Measurements from ENCODE around the gene KLF12.

Gene KLF12

GRCh38 chr13:74107598-74107997 lies 26.6 kb downstream of the KLF12 start:
- Histone ChIP-seq H3K9me3 (no peaks in the 10 kb centered on the region), H3K4me1 (peaks cover 0 to 44% (median 22%) of the 10 kb centered on the region in 4 donors), H3K36me3 (no peaks in the 10 kb centered on the region), H3K27me3 (no peaks in the 10 kb centered on the region), H3K4me3 (no peak overlapping the region), H3K27ac (no peak overlapping the region)
- intact Hi-C loops (cut with DNase I; ENCODE audit: low total_unique reads) = no loop called here
- DNase-seq = no peak
- TF ChIP-seq, protein P1, sequence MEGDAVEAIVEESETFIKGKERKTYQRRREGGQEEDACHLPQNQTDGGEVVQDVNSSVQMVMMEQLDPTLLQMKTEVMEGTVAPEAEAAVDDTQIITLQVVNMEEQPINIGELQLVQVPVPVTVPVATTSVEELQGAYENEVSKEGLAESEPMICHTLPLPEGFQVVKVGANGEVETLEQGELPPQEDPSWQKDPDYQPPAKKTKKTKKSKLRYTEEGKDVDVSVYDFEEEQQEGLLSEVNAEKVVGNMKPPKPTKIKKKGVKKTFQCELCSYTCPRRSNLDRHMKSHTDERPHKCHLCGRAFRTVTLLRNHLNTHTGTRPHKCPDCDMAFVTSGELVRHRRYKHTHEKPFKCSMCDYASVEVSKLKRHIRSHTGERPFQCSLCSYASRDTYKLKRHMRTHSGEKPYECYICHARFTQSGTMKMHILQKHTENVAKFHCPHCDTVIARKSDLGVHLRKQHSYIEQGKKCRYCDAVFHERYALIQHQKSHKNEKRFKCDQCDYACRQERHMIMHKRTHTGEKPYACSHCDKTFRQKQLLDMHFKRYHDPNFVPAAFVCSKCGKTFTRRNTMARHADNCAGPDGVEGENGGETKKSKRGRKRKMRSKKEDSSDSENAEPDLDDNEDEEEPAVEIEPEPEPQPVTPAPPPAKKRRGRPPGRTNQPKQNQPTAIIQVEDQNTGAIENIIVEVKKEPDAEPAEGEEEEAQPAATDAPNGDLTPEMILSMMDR (IDR thresholded peaks at IDR 0.05) = no peak

DNA sequence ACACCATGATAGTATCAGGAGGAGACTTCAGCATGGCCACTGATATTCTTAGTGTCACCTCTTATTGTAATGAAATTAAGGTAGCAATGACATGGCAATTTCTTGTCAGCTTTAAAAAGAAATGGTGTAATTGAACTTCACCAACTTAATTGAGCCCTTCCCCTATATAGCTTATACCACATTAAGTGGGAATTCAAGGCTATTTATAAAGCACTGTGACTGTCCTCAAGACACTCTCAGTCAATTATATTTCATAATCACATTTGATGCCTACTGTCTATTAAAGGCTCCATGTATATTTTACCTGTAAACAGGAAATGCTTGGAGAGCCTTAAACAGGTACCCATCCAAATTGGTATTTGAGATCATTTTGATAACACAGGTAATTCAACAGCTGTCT lies 28.3 kb downstream of the KLF12 start:
- intact Hi-C loops (cut with DNase I; ENCODE audit: low total_unique reads) = no loop called here
- H3K27me3 ChIP-seq = no peaks in the 10 kb centered on the region
- H3K9me3 ChIP-seq = no peaks in the 10 kb centered on the region
- no peak for DNase-seq
- no peaks in the 10 kb centered on the region for H3K36me3 ChIP-seq
- H3K4me1 ChIP-seq = peaks cover 0 to 27% (median 9%) of the 10 kb centered on the region in 4 donors
- TF ChIP-seq, protein P1 (IDR thresholded peaks at IDR 0.05) = no peak
- no peak overlapping the region for H3K27ac ChIP-seq
- no peak overlapping the region for H3K4me3 ChIP-seq

- Histone ChIP-seq H3K27ac (no peak overlapping the region), H3K36me3 (no peaks in the 10 kb centered on the region), H3K4me1 (peaks cover 0 to 16% (median 6%) of the 10 kb centered on the region in 4 donors), H3K27me3 (no peaks in the 10 kb centered on the region), H3K4me3 (no peak overlapping the region), H3K9me3 (no peaks in the 10 kb centered on the region)
- no peak for DNase-seq
- TF ChIP-seq, protein P1 (IDR thresholded peaks at IDR 0.05) = no peak
- intact Hi-C loops (cut with DNase I; ENCODE audit: low total_unique reads) = no loop called here
Measured at GRCh38 chr13:74104661-74105275, 29.4 kb downstream of the KLF12 start.

DNA sequence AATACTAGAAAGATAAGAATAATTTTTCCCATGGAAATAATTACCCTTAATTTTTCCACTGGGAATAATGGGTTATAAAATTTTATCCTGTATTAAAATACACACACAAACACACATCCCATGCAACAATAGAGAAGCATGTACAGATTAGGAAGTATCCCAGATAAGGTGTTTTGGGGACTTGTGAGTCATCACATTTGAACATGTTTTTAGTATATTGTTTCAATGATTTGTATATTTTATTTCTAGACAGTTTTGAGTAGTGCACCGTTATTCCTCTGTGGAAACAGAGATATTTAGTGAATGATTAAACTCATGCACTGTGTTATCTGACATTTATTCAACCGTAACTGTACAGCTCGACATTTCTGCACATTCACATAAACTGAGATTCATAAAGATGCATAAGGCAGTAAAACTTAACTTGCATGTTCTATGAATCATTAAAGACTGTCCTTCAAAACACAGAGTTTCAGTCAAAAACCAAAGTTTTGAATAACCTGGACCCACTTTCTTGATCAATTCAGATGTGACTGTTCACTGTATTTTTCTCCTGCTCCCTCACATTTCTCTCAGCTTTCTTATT lies 30.1 kb downstream of the KLF12 start:
- Histone ChIP-seq H3K4me1 (peaks cover 0 to 14% (median 2%) of the 10 kb centered on the region in 4 donors), H3K4me3 (no peak overlapping the region), H3K27me3 (no peaks in the 10 kb centered on the region), H3K36me3 (no peaks in the 10 kb centered on the region), H3K27ac (no peak overlapping the region), H3K9me3 (no peaks in the 10 kb centered on the region)
- intact Hi-C loops (cut with DNase I; ENCODE audit: low total_unique reads) = no loop called here
- TF ChIP-seq, protein P1 (IDR thresholded peaks at IDR 0.05) = no peak
- no peak for DNase-seq

DNA sequence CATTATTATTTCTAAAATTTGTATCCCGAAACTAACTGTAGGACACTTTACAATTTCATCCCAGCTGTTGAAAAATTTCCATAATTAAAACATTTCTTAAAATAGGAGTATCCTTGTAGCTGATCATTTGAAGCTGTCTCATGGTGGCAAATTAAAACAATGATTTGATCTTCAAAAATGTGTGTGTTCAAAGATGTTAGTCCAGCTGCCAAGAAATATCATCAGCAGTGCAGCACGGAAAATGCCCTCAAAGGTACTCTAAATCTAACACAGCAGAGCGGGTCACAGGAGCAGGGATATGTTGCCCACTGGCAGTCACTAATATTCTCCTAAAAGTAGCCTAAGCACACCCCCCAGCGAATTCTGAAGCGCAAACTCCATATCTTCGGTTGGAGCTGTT lies 31.0 kb downstream of the KLF12 start:
- Histone ChIP-seq H3K4me1 (peaks cover 0 to 14% (median 2%) of the 10 kb centered on the region in 4 donors), H3K9me3 (no peaks in the 10 kb centered on the region), H3K27me3 (no peaks in the 10 kb centered on the region), H3K4me3 (no peak overlapping the region), H3K36me3 (no peaks in the 10 kb centered on the region), H3K27ac (no peak overlapping the region)
- DNase-seq = no peak
- intact Hi-C loops (cut with DNase I; ENCODE audit: low total_unique reads) = no loop called here
- TF ChIP-seq, protein P1 (IDR thresholded peaks at IDR 0.05) = no peak

Measured in tibial artery (tissue), 4 donors.